ENCODE data around the gene CTBS. TPM values are rescaled to one million over a fixed set of nuclear protein-coding genes. Genes with fewer than 3 reads are reported as not detected.
"Not testable (repeated sequence)": the region's sequence is repeated elsewhere in the genome, so short reads cannot be mapped to it uniquely, and the experiment has no call there.

The CTBS gene
- total RNA-seq, 2 donors from 2014 or later = 11.7 to 15.0 TPM

DNA sequence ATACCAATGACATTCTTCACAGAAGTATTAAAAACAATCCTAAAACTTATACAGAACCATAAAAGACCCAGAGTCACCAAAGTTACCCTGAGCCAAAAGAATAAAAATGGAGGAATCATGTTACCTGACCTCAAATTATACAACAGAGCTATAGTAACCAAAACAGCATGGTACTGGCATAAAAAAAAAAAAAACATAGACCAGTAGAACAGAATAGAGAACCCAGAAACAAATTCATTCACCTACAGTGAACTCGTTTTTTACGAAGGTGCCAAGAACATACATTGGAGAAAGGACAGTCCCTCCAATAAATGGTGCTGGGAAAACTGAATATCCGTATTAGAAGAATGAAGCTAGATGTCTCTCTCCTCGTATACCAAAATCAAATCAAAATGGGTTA is 65.2 kb downstream of the CTBS start:
- Mint-ChIP-seq H3K36me3 (ENCODE audit: low read depth) (peaks cover 5% of the 10 kb centered on the region), H3K27ac (no peak overlapping the region), H3K4me1 (peaks cover 15% of the 10 kb centered on the region), H3K27me3 (no peaks in the 10 kb centered on the region), H3K4me3 (no peak overlapping the region)
- DNase-seq = no peak
- H3K9me3 ChIP-seq (ENCODE audit: control insufficient read depth, low read length, poor library complexity, severe bottlenecking) = no peaks in the 10 kb centered on the region
- ATAC-seq = no peak

DNA sequence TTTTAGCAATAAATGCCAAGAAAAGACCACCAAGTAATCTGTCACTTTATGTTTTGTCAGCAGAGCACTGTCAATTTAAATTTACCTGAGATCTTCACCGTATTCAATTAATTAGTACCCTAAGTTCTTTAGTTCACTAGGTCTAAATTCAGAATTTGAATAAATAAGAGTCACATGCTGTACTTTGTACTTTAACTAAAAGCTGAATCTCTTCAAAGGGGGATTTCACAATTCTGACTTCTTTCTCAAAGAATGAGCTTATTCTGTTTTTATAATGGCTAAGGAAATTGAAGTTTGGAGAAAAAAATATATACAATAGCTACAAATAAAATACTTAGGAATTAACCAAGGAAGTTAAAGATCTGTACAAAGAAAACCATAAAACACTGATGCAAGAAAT is 65.7 kb downstream of the CTBS start:
- H3K4me3 Mint-ChIP-seq = no peak overlapping the region
- ATAC-seq = no peak
- peaks cover 19% of the 10 kb centered on the region for H3K4me1 Mint-ChIP-seq
- no peak for DNase-seq
- no peak overlapping the region for H3K27ac Mint-ChIP-seq
- H3K36me3 Mint-ChIP-seq (ENCODE audit: low read depth) = peaks cover 5% of the 10 kb centered on the region
- H3K9me3 ChIP-seq (ENCODE audit: control insufficient read depth, low read length, poor library complexity, severe bottlenecking) = no peaks in the 10 kb centered on the region
- no peaks in the 10 kb centered on the region for H3K27me3 Mint-ChIP-seq

GRCh38 chr1:84507887-84508286 is 66.4 kb downstream of the CTBS start:
- H3K4me3 Mint-ChIP-seq = not testable (repeated sequence)

GRCh38 chr1:84506729-84507453 is 67.3 kb downstream of the CTBS start:
- Mint-ChIP-seq H3K36me3 (ENCODE audit: low read depth) (peaks cover 5% of the 10 kb centered on the region), H3K27ac (peak overlapping the region; percentile 98), H3K4me1 (peaks cover 28% of the 10 kb centered on the region), H3K27me3 (no peaks in the 10 kb centered on the region), H3K4me3 (peak overlapping the region; percentile 98)
- ATAC-seq = no peak
- no peak for DNase-seq
- H3K9me3 ChIP-seq (ENCODE audit: control insufficient read depth, low read length, poor library complexity, severe bottlenecking) = no peaks in the 10 kb centered on the region

More at GRCh38 chr1:84507887-84508286, 66.4 kb downstream of the CTBS start:
- H3K4me1 Mint-ChIP-seq = peaks cover 24% of the 10 kb centered on the region
- not testable (repeated sequence) for ATAC-seq; DNase-seq; H3K9me3 ChIP-seq (ENCODE audit: control insufficient read depth, low read length, poor library complexity, severe bottlenecking); H3K27me3 Mint-ChIP-seq; H3K27ac Mint-ChIP-seq; H3K36me3 Mint-ChIP-seq (ENCODE audit: low read depth)

DNA sequence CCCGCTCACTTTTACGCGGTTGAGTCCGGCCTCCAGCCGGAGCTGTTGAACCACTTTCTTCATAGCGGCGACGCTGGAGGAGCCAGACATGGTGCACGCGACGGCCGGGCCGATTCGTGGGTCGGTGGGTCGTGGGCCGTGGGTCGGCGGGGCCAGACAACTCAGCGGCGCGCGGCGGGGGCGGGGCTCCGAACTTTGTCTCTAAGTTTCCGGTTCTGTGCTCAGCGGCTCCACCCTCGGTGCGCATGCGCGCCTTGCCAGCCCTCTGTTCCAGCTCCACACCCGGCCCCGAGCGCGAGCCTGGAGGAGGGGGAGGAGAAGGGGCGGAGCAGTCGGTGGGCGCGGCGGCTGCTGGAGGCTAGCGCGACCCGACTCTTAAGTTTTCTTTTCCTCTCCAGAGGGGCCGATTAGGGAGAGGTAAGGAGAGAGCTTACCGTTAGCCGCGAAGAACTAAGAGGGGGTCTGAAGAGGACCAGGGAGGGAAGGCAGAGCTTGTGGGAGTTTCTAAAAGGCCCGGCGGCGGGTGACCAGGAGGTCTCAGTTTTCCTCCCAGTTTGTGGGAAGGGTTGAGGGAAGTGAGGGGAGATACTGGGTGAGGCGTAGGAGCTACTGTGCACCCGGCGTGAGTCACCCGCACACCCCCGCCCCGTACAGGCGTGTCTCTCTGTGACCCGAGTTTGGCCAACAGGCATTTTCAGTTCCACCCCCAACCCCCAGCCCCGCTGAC is 68.1 kb downstream of the CTBS start, which contains the start of the genes GNG5 and SPATA1:
GNG5 (minus strand) TSS at position 580 of the 727 bp plus-strand sequence; CDS start at position 90, 490 bp downstream.
SPATA1 (plus strand) TSS at position 385 of the 727 bp plus-strand sequence. CDS start 9,974 bp downstream, outside the sequence.
- no peaks in the 10 kb centered on the region for H3K9me3 ChIP-seq (ENCODE audit: control insufficient read depth, low read length, poor library complexity, severe bottlenecking)
- DNase-seq = peak; percentile 95 to 98 (median 97)
- Mint-ChIP-seq H3K4me1 (peaks cover 35% of the 10 kb centered on the region), H3K27ac (peak within 1 kb of the TSS; percentile 98), H3K27me3 (no peaks in the 10 kb centered on the region), H3K4me3 (peak within 1 kb of the TSS; percentile 98), H3K36me3 (ENCODE audit: low read depth) (peaks cover 5% of the 10 kb centered on the region)
- peak; percentile 93 for ATAC-seq

GRCh38 chr1:84505493-84506001 is 68.7 kb downstream of the CTBS start:
- DNase-seq = peak in 1 of 3 donors; percentile 6
- Mint-ChIP-seq H3K27me3 (no peaks in the 10 kb centered on the region), H3K4me1 (peaks cover 40% of the 10 kb centered on the region), H3K27ac (peak overlapping the region; percentile 98), H3K36me3 (ENCODE audit: low read depth) (peaks cover 5% of the 10 kb centered on the region), H3K4me3 (peak overlapping the region; percentile 98)
- peak; percentile 29 for ATAC-seq
- H3K9me3 ChIP-seq (ENCODE audit: control insufficient read depth, low read length, poor library complexity, severe bottlenecking) = no peaks in the 10 kb centered on the region

DNA sequence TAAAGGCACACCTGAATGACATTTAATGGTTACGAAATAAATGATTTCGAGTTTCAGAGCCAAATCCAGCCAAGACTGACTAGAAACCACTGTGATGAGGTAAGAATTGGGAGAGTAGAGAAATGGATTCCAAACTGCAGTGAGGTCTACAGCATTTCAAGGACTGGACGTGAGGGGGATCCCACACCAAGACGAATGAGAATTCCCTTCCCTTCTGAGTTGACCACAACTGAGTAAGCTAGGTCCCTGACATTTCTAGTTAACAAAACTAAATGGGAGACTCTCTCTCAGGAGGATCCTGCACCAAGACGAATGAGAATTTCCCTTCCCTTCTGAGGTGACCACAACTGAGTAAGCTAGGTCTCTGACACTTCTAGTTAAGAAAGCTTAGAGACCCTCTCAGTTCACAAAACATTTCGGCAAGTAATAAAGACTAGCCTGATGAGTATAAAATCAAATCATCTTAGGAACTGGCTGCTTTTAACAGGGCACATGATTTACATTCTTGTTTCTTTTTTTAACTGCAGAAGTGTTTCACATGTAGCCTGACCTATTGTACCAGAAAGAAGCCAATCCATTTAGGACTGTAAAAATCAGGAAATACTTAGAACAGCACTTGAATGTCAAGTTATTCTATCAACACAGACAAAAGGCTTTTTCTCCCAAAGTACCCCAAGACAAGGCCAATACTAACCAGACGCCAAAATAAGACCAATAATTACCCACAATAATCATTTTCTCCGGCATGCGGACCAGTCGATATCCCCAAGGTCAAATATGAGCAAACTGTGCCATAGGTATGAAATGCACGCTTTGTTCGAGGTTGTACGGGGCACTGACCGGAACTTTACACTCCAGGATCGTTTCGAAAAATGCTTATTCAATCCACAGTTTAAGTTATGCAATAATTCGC is 69.4 kb downstream of the CTBS start:
- ATAC-seq = no peak
- Mint-ChIP-seq H3K4me3 (peak overlapping the region; percentile 98), H3K36me3 (ENCODE audit: low read depth) (peaks cover 5% of the 10 kb centered on the region), H3K4me1 (peaks cover 41% of the 10 kb centered on the region), H3K27me3 (no peaks in the 10 kb centered on the region), H3K27ac (peak overlapping the region; percentile 98)
- no peaks in the 10 kb centered on the region for H3K9me3 ChIP-seq (ENCODE audit: control insufficient read depth, low read length, poor library complexity, severe bottlenecking)
- no peak for DNase-seq

DNA sequence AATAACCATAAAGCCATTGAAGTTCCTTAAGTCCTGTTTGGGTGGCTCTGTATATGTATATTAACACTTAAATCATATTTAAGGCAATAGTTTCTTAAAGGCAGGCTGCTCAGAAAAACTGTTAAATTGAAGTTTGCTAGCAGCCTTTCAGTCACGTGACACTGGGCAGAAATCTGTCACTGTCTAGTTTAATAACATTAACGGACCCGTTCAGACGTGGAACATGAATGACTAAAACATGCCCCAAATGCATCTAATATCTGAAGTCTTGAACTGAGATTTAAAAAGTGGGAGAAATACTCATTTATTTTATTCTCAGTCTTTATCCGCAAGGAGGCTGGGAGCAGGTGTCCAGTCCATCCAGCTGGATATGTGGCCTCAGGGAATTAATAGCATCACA is 71.3 kb downstream of the CTBS start:
- DNase-seq (no peak), ATAC-seq (no peak)
- H3K9me3 ChIP-seq (ENCODE audit: control insufficient read depth, low read length, poor library complexity, severe bottlenecking) = no peaks in the 10 kb centered on the region
- Mint-ChIP-seq H3K27ac (no peak overlapping the region), H3K4me1 (peaks cover 45% of the 10 kb centered on the region), H3K4me3 (no peak overlapping the region), H3K27me3 (no peaks in the 10 kb centered on the region), H3K36me3 (ENCODE audit: low read depth) (peaks cover 5% of the 10 kb centered on the region)

Other genes starting within 250 kb of the CTBS start
- gene DNASE2B, start 176.0 kb downstream of the CTBS start, total RNA-seq = not detected
- 10 to 100 TPM; 41.0 to 52.7 TPM for gene RPF1, start 95.2 kb downstream of the CTBS start, total RNA-seq
- gene SPATA1, start 68.1 kb downstream of the CTBS start, total RNA-seq = 1 to 10 TPM in 1 of 2 donors, not detected in 1; 1.2 TPM
- gene GNG5, start 67.9 kb downstream of the CTBS start, total RNA-seq = 10 to 100 TPM; 27.6 to 34.8 TPM
- 10 to 100 TPM in 1 of 2 donors, 1 to 10 TPM in 1; 6.6 to 17.2 TPM for gene SSX2IP, start 116.0 kb upstream of the CTBS start, total RNA-seq